Measurements from ENCODE around the gene LCP2. TPM values are rescaled to one million over a fixed set of nuclear protein-coding genes. Genes with fewer than 3 reads are reported as not detected.

Gene LCP2
- total RNA-seq, 6 donors from 2014 or later = 43.0 to 148 (median 68.6) TPM

DNA sequence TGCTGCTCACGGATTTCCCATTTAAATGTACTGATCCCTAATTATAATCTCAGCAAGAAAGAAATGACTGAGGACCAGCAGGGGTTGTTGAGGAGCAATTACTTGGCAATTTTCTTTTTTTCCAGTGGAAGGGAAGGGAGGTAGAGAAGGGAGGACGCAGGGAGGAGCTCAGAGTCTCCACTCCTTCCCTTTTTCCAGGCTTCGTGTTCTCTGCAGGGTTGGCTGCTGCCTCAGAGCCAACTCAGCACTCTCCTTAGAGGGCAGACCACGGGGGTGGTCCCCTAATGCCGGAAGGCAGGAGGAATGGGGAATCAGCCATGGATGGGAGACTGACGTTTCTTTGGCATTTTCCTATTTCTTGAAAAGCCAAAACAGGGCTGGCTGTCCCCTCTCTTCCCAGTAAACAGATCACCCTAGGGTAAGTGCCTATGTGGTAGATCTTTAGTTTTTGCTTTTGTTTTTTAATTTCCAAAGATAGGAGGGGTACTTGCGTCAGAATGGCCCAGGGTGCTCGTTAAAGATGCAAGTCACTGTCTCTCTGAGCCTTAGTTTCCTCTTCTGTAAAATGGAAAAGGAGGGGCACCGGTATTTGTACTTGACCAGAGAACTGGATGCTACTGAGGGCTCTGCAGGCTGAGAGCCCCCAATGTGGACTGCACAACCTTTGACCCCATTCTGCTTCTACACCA, 39.6 kb upstream of the LCP2 start:
- H3K36me3 ChIP-seq = no peaks in the 10 kb centered on the region
- no peak for TF ChIP-seq POLR2AphosphoS5 (IDR thresholded peaks at IDR 0.05)
- peak in 1 of 4 donors; percentile 15 for TF ChIP-seq POLR2A (IDR thresholded peaks at IDR 0.05)
- H3K27me3 ChIP-seq = no peaks in the 10 kb centered on the region
- peaks cover 2 to 32% (median 29%) of the 10 kb centered on the region in 4 donors for H3K4me1 ChIP-seq
- no peak overlapping the region for H3K4me3 ChIP-seq
- H3K9me3 ChIP-seq = no peaks in the 10 kb centered on the region
- peak in 1 of 2 donors; percentile 32 for ATAC-seq (ENCODE audit: low FRiP score in 2 of 2)
- no peak for DNase-seq
- WGBS, 2 donors = 68 to 72% methylated on average over 9 of the region's 9 CpGs
- H3K27ac ChIP-seq = peak overlapping the region in 2 of 4 donors; percentile 8 to 71

DNA sequence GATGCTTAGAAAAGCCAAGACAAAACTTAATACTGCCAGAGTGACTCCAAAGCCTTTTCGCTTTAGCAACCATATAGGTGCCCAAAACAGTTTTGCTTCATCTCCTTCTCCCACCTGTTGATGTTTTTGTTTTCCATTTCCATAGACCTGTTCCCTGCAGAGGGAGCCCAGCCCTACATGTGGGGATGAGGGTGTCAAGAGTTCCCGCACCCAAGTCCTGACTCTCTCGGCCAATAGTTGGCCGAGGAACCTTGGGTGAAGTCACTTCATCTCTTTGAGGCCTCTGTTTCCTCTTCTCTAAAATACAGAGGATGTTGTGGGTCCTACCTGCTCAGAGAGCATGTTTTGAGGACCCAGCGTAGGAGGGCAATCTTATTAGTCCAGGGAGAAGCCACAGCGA, 38.5 kb upstream of the LCP2 start:
- ATAC-seq (ENCODE audit: low FRiP score in 2 of 2) (no peak), DNase-seq (no peak)
- Histone ChIP-seq H3K36me3 (no peaks in the 10 kb centered on the region), H3K27ac (peak overlapping the region in 1 of 4 donors; percentile 71), H3K27me3 (no peaks in the 10 kb centered on the region), H3K4me3 (no peak overlapping the region), H3K4me1 (peaks cover 8 to 42% (median 35%) of the 10 kb centered on the region in 4 donors), H3K9me3 (no peaks in the 10 kb centered on the region)
- TF ChIP-seq POLR2AphosphoS5 (IDR thresholded peaks at IDR 0.05) (no peak), POLR2A (IDR thresholded peaks at IDR 0.05) (no peak), EP300 (IDR thresholded peaks at IDR 0.05) (no peak)
- TF ChIP-seq, protein P1, sequence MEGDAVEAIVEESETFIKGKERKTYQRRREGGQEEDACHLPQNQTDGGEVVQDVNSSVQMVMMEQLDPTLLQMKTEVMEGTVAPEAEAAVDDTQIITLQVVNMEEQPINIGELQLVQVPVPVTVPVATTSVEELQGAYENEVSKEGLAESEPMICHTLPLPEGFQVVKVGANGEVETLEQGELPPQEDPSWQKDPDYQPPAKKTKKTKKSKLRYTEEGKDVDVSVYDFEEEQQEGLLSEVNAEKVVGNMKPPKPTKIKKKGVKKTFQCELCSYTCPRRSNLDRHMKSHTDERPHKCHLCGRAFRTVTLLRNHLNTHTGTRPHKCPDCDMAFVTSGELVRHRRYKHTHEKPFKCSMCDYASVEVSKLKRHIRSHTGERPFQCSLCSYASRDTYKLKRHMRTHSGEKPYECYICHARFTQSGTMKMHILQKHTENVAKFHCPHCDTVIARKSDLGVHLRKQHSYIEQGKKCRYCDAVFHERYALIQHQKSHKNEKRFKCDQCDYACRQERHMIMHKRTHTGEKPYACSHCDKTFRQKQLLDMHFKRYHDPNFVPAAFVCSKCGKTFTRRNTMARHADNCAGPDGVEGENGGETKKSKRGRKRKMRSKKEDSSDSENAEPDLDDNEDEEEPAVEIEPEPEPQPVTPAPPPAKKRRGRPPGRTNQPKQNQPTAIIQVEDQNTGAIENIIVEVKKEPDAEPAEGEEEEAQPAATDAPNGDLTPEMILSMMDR (IDR thresholded peaks at IDR 0.05) = no peak
- WGBS, 2 donors = 82 to 89% methylated on average over 6 of the region's 6 CpGs

DNA sequence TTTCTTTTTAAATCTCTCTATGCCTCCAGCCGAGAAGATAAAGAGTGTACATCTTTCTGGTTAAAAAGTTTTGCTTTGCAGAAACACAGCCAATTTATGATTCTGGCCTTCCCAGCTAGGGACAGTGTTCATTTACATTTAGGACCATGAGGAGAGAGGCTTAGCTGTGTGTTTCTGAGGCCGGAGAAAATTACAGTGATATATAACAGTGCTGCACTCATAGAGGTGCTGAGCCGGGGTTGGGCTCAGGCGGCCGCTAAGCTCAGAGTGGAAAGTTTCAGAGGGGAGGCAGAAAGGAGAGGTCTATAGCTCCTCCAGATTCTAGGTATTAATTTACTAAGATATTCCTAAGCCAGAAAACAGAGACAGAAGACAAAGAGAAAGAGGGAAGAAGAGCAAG, 37.0 kb upstream of the LCP2 start:
- Histone ChIP-seq H3K9me3 (no peaks in the 10 kb centered on the region), H3K27me3 (no peaks in the 10 kb centered on the region), H3K4me3 (no peak overlapping the region), H3K4me1 (peaks cover 17 to 56% (median 47%) of the 10 kb centered on the region in 4 donors), H3K27ac (peak overlapping the region in 2 of 4 donors; percentile 28 to 90), H3K36me3 (no peaks in the 10 kb centered on the region)
- TF ChIP-seq, protein P1 (IDR thresholded peaks at IDR 0.05) = no peak
- TF ChIP-seq EP300 (IDR thresholded peaks at IDR 0.05) = no peak
- no peak for TF ChIP-seq POLR2A (IDR thresholded peaks at IDR 0.05)
- TF ChIP-seq POLR2AphosphoS5 (IDR thresholded peaks at IDR 0.05) = no peak
- no peak for DNase-seq
- 75 to 84% methylated on average over 5 of the region's 5 CpGs for WGBS, 2 donors
- ATAC-seq (ENCODE audit: low FRiP score in 2 of 2) = no peak

DNA sequence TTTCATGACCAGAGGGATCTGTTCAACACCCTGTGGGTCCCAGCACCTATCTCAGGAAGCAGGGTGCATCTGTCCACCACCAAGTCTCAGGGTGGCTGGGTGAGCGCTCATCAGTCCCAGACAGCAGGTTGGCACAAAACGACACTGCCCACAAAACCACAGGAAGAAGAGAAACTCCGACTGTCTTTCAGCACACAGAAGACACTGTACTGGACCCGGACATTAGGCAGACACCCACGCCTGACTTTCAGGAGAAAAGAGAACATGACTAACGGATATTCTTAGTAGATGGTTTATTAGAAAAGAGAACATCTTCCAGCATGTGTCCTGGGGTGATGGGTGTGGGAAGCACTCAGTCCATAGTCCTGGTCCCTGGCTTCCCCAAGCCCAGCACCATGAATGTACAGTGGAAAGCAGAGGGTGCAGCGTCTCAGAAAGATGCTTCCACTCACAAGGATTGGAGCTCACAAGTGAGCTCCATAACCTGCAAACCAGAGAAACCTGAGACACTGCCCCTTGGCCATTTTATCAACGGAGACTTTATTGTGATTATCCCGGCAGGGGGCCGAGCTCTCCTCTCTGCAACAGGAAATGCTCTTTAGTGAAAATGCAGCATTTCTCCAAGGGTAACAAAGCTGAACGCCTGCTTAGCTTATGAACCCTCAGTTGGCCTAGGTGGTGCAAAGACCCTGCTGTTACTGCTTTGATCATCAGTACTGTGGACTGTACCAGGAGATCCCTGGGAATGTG, 35.8 kb upstream of the LCP2 start:
- WGBS, 2 donors = 63 to 64% methylated on average over 10 to 11 of the region's 11 CpGs
- TF ChIP-seq POLR2AphosphoS5 (IDR thresholded peaks at IDR 0.05) (peak; percentile 22 to 26), POLR2A (IDR thresholded peaks at IDR 0.05) (peak in 1 of 4 donors; percentile 5), EP300 (IDR thresholded peaks at IDR 0.05) (no peak)
- Histone ChIP-seq H3K4me3 (no peak overlapping the region), H3K27ac (peak overlapping the region; percentile 45 to 90 (median 69)), H3K4me1 (peaks cover 17 to 64% (median 47%) of the 10 kb centered on the region in 4 donors), H3K36me3 (no peaks in the 10 kb centered on the region), H3K27me3 (no peaks in the 10 kb centered on the region), H3K9me3 (no peaks in the 10 kb centered on the region)
- ATAC-seq (ENCODE audit: low FRiP score in 2 of 2) = peak; percentile 27 to 51
- peak in 1 of 2 donors; percentile 83 for DNase-seq

DNA sequence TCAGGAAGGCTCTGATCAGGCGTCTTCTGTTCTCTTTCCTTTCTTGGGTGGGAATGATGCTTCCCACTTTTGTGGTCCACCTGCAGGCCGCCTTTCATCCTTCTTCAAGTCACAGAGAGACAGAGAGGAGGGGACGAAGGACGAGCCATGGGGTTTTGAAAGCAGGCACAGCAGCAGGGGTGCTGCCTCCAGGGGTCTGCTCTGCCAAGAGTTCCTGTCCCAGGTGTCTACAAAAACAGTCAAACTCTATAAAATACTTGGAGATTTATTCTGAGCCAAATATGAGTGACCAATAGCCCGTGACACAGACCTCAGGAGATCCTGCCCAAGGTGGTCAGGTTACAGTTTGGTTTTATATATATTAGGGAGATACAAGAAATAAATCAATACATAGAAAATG, 34.5 kb upstream of the LCP2 start:
- no peaks in the 10 kb centered on the region for H3K9me3 ChIP-seq
- TF ChIP-seq EP300 (IDR thresholded peaks at IDR 0.05) (no peak), POLR2AphosphoS5 (IDR thresholded peaks at IDR 0.05) (no peak), POLR2A (IDR thresholded peaks at IDR 0.05) (no peak)
- TF ChIP-seq, protein P1 (IDR thresholded peaks at IDR 0.05) = no peak
- DNase-seq = no peak
- peak overlapping the region; percentile 74 to 90 (median 78) for H3K27ac ChIP-seq
- H3K27me3 ChIP-seq = no peaks in the 10 kb centered on the region
- no peak for ATAC-seq (ENCODE audit: low FRiP score in 2 of 2)
- H3K36me3 ChIP-seq = no peaks in the 10 kb centered on the region
- peaks cover 17 to 57% (median 46%) of the 10 kb centered on the region in 4 donors for H3K4me1 ChIP-seq
- 87 to 88% methylated on average over 5 of the region's 5 CpGs for WGBS, 2 donors
- no peak overlapping the region for H3K4me3 ChIP-seq

All from upper lobe of left lung (tissue), 6 donors.